ENCODE measurements around the gene CDH23. TPM values are rescaled to one million over a fixed set of nuclear protein-coding genes. Genes with fewer than 3 reads are reported as not detected.

Gene CDH23
- total and polyA plus RNA-seq, 9 of the 15 experiments (the other 6 are each of a cell fraction or from before 2014, with no cell fraction given): 0.18 to 1.2 (median 0.47) TPM

DNA sequence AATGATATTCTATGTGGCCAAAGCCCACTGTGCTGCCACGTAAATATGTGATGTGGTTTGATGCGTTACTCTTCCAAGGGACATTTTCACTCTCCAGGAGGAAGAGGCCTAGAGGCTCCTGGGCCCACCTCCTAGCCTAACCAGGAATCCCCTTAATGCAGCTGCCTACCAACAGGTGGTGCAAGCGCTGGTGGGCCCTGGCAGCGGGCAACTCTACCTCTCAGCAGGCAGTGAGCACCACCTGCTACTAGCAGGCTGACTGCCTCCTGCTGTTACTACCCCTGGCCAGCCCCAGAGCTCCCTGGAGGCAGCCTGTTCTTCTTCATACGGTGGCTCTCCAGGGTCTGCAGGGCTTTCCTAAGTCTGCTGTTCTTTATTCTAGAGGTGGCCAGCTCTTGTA, 62.8 kb downstream of the CDH23 start (continued):
- TF ChIP-seq THRA (IDR thresholded peaks at IDR 0.05) (no peak), RUNX1 (IDR thresholded peaks at IDR 0.05; ENCODE audit: low read depth) (no peak), KLF6 (CRISPR knock-in tag; IDR thresholded peaks at IDR 0.05; ENCODE audit: borderline replicate concordance) (no peak), ZNF274 (IDR thresholded peaks at IDR 0.05; ENCODE audit: borderline replicate concordance, low read depth, low read length) (no peak), ZC3H11A (IDR thresholded peaks at IDR 0.05; ENCODE audit: low read depth, low read length) (no peak), ZNF707 (CRISPR knock-in tag; conservative IDR thresholded peaks at IDR 0.05) (no peak), ZNF277 (CRISPR knock-in tag; IDR thresholded peaks at IDR 0.05; ENCODE audit: borderline replicate concordance) (no peak)
- TF ChIP-seq, protein P1, sequence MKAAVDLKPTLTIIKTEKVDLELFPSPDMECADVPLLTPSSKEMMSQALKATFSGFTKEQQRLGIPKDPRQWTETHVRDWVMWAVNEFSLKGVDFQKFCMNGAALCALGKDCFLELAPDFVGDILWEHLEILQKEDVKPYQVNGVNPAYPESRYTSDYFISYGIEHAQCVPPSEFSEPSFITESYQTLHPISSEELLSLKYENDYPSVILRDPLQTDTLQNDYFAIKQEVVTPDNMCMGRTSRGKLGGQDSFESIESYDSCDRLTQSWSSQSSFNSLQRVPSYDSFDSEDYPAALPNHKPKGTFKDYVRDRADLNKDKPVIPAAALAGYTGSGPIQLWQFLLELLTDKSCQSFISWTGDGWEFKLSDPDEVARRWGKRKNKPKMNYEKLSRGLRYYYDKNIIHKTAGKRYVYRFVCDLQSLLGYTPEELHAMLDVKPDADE (conservative IDR thresholded peaks at IDR 0.05; ENCODE audit: control insufficient read depth, low read depth, low read length): no peak
